SU-DHL-6 (cell line): ENCODE measurements around the gene ATP2B2.

Source experiments
- EZH2phosphoT487 ChIP-seq: fragments of 200-600 bp; sonication (generic), shearing (Covaris generic); conservative IDR thresholded peaks from 2 replicates; pipeline ENCODE4 v1.6.1; 2018; ENCODE audit warnings: mild to moderate bottlenecking, antibody characterized with exemption, low read length, moderate library complexity, mixed read lengths
- TF ChIP-seq, protein P1 (sequence below): fragments of 200-600 bp; sonication (generic); IDR thresholded peaks from one replicate; pipeline ENCODE4 v1.5.1; 2017; ENCODE audit warnings: antibody characterized with exemption, mild to moderate bottlenecking, low read length, moderate library complexity; ENCODE audit not compliant: insufficient read depth, poor library complexity, severe bottlenecking

- TF ChIP-seq, protein P1, sequence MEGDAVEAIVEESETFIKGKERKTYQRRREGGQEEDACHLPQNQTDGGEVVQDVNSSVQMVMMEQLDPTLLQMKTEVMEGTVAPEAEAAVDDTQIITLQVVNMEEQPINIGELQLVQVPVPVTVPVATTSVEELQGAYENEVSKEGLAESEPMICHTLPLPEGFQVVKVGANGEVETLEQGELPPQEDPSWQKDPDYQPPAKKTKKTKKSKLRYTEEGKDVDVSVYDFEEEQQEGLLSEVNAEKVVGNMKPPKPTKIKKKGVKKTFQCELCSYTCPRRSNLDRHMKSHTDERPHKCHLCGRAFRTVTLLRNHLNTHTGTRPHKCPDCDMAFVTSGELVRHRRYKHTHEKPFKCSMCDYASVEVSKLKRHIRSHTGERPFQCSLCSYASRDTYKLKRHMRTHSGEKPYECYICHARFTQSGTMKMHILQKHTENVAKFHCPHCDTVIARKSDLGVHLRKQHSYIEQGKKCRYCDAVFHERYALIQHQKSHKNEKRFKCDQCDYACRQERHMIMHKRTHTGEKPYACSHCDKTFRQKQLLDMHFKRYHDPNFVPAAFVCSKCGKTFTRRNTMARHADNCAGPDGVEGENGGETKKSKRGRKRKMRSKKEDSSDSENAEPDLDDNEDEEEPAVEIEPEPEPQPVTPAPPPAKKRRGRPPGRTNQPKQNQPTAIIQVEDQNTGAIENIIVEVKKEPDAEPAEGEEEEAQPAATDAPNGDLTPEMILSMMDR = no peak
- TF ChIP-seq EZH2phosphoT487 = no peak
Measured at GRCh38 chr3:10474847-10475246, 30.5 kb downstream of the ATP2B2 start.
